CD14-positive monocyte (primary cell): ENCODE measurements around the gene FKBP4. TPM values are rescaled to one million over a fixed set of nuclear protein-coding genes. Genes with fewer than 3 reads are reported as not detected.

Experiments
- DNase-seq, 3 donors: peaks; one replicate each; pipeline ENCODE4 v3.0.0-alpha.2; 2011 to 2022
- H2AFZ ChIP-seq: 2 replicates; pipeline ENCODE4 v1.6.0; 2012; ENCODE audit warnings: mild to moderate bottlenecking, low read depth, low read length, inconsistent platforms; ENCODE audit not compliant: insufficient read depth, poor library complexity, severe bottlenecking
- H3K27ac ChIP-seq, 2 donors: 1 replicate in 1 of 2; 2 replicates in 1 of 2; pipeline ENCODE4 v1.5.1; 2012 to 2013; ENCODE audit warnings: low read length in 2 of 2, control low read depth in 1 of 2, inconsistent platforms in 1 of 2, low read depth in 1 of 2, mild to moderate bottlenecking in 1 of 2
- H3K27me3 ChIP-seq, 2 donors: one replicate each; pipeline versions ENCODE4 v1.6.0 to v1.6.1; 2011 to 2013; ENCODE audit warnings: low read length in 2 of 2; ENCODE audit not compliant: control insufficient read depth in 2 of 2, insufficient read depth in 2 of 2
- H3K36me3 ChIP-seq, 2 donors: replicated peaks in 1 of 2; 1 replicate in 1 of 2; 2 replicates in 1 of 2; pipeline versions ENCODE4 v1.5.1 to v1.6.1; 2012 to 2013; ENCODE audit warnings: low read length in 2 of 2, control low read depth in 1 of 2, inconsistent platforms in 1 of 2, mild to moderate bottlenecking in 1 of 2; ENCODE audit not compliant: insufficient read depth in 2 of 2, control insufficient read depth in 1 of 2
- H3K4me1 ChIP-seq, 2 donors: 1 replicate in 1 of 2; 2 replicates in 1 of 2; pipeline versions ENCODE4 v1.5.1 to v1.6.1; 2012 to 2013; ENCODE audit warnings: low read length in 2 of 2, control low read depth in 1 of 2, inconsistent platforms in 1 of 2, mild to moderate bottlenecking in 1 of 2, moderate library complexity in 1 of 2; ENCODE audit not compliant: insufficient read depth in 2 of 2, control insufficient read depth in 1 of 2
- H3K4me2 ChIP-seq: replicated peaks from 2 replicates; pipeline ENCODE3; 2012; ENCODE audit warnings: low read length, moderate library complexity, mild to moderate bottlenecking; ENCODE audit not compliant: poor library complexity, severe bottlenecking; ENCODE audit errors: extremely low read depth
- H3K4me3 ChIP-seq, 3 experiments: fragments of 200-600 bp in 1 of 3; sonication (generic) in 1 of 3; replicated peaks in 1 of 3; 1 replicate in 2 of 3; 2 replicates in 1 of 3; pipeline ENCODE4 v1.5.1; 2011 to 2013; ENCODE audit warnings: low read length in 3 of 3, mild to moderate bottlenecking in 3 of 3, control low read depth in 2 of 3, low read depth in 2 of 3, inconsistent platforms in 1 of 3, moderate library complexity in 1 of 3
- H3K79me2 ChIP-seq: 2 replicates; pipeline ENCODE4 v1.6.0; 2012; ENCODE audit warnings: mild to moderate bottlenecking, control low read depth, inconsistent platforms, low read length, moderate library complexity; ENCODE audit not compliant: insufficient read depth
- H3K9ac ChIP-seq: 2 replicates; pipeline ENCODE4 v1.6.0; 2017; ENCODE audit warnings: low read length, mild to moderate bottlenecking; ENCODE audit not compliant: insufficient read depth, poor library complexity, severe bottlenecking
- H3K9me3 ChIP-seq, 2 donors: replicated peaks in 1 of 2; 1 replicate in 1 of 2; 2 replicates in 1 of 2; pipeline versions ENCODE4 v1.5.1 to v1.6.1; 2012 to 2013; ENCODE audit warnings: low read length in 2 of 2, control low read depth in 1 of 2; ENCODE audit not compliant: control insufficient read depth in 1 of 2, insufficient read depth in 1 of 2
- H4K20me1 ChIP-seq: 2 replicates; pipeline ENCODE4 v1.6.0; 2012; ENCODE audit warnings: mild to moderate bottlenecking, low read length, control low read depth, moderate library complexity; ENCODE audit not compliant: insufficient read depth
- H3K27ac Mint-ChIP-seq, 7 donors: one replicate each; pipeline ENCODE4 v1.8.0; 2020; ENCODE audit warnings: mild to moderate bottlenecking in 7 of 7, mixed read lengths in 7 of 7, moderate library complexity in 6 of 7, inconsistent platforms in 2 of 7
- H3K27me3 Mint-ChIP-seq, 3 donors: one replicate each; pipeline ENCODE4 v1.8.0; 2021 to 2022; ENCODE audit warnings: low read depth in 3 of 3, mild to moderate bottlenecking in 3 of 3, mixed read lengths in 3 of 3, moderate library complexity in 3 of 3, inconsistent platforms in 1 of 3
- H3K36me3 Mint-ChIP-seq, 2 donors: one replicate each; pipeline ENCODE4 v1.8.0; 2020; ENCODE audit warnings: mixed read lengths in 2 of 2, inconsistent platforms in 1 of 2, mild to moderate bottlenecking in 1 of 2
- H3K4me1 Mint-ChIP-seq: one replicate; pipeline ENCODE4 v1.8.0; 2020; ENCODE audit warnings: mild to moderate bottlenecking, mixed read lengths
- H3K4me3 Mint-ChIP-seq, 2 donors: one replicate each; pipeline ENCODE4 v1.8.0; 2020; ENCODE audit warnings: mild to moderate bottlenecking in 2 of 2, mixed read lengths in 2 of 2, moderate library complexity in 1 of 2
- H3K9me3 Mint-ChIP-seq, 7 donors: one replicate each; pipeline ENCODE4 v1.8.0; 2020 to 2022; ENCODE audit warnings: mixed read lengths in 7 of 7, mild to moderate bottlenecking in 6 of 7, moderate library complexity in 6 of 7, inconsistent platforms in 2 of 7
- WGBS: methylation state at CpG from one replicate; pipeline ENCODE4 v1.1.5; 2013; ENCODE audit warnings: missing lambda C conversion rate; ENCODE audit not compliant: insufficient coverage; 5-methylcytosine and 5-hydroxymethylcytosine counted together
- intact Hi-C, 2 donors: fragments of 100-400 bp; cut with micrococcal nuclease; formaldehyde crosslinking; loops; one replicate each; pipeline versions ENCODE4 v1.15.0 to v1.15.1; 2023
- polyA plus RNA-seq, 3 donors: library from polyadenylated mRNA; depleted of rRNA in 1 of 3; unstranded in 2 of 3; stranded (reverse) in 1 of 3; fragments of 300-500 nt in 2 of 3; fragments of >200 nt in 1 of 3; fragmentation: Illumina TruSeq in 2 of 3; gene quantifications; 1 replicate in 2 of 3; 2 replicates in 1 of 3; pipeline ENCODE4 v1.2.3, GENCODE V29; 2012 to 2021
- TF ChIP-seq, protein P1 (sequence below): fragments of 200-600 bp; IDR thresholded peaks from one replicate; pipeline ENCODE4 v1.8.0; 2022; ENCODE audit warnings: antibody characterized with exemption, mild to moderate bottlenecking

FKBP4 gene
- polyA plus RNA-seq, 3 donors = 19.3 to 22.1 (median 20.1) TPM

DNA sequence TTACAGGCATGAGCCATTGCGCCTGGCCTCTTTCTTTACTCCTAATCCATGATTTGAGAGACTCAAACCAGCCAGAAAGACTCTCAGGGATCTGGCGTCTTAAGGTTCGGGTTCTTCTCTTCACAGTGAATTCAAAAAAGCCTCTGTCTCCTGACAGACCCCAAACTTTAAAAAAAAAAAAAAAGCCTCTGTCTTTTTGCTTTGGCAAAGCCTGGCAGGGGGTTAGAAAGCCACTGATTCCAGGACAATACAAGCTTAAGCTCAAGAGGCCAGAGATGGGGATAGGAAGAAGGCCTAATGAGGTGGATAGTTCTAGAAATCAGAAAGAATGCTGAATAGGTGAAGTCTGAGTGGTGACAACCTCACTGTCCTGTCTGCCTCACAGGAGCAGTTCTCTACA is 31.3 kb downstream of the FKBP4 start:
- TF ChIP-seq, protein P1, sequence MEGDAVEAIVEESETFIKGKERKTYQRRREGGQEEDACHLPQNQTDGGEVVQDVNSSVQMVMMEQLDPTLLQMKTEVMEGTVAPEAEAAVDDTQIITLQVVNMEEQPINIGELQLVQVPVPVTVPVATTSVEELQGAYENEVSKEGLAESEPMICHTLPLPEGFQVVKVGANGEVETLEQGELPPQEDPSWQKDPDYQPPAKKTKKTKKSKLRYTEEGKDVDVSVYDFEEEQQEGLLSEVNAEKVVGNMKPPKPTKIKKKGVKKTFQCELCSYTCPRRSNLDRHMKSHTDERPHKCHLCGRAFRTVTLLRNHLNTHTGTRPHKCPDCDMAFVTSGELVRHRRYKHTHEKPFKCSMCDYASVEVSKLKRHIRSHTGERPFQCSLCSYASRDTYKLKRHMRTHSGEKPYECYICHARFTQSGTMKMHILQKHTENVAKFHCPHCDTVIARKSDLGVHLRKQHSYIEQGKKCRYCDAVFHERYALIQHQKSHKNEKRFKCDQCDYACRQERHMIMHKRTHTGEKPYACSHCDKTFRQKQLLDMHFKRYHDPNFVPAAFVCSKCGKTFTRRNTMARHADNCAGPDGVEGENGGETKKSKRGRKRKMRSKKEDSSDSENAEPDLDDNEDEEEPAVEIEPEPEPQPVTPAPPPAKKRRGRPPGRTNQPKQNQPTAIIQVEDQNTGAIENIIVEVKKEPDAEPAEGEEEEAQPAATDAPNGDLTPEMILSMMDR = no peak
- intact Hi-C loops = no loop called here
- Histone ChIP-seq H3K79me2 (no peaks in the 10 kb centered on the region), H3K4me1 (no peaks in the 10 kb centered on the region), H3K36me3 (peaks cover 78 to 99% of the 10 kb centered on the region in 2 donors), H3K27ac (no peak overlapping the region), H3K4me3 (no peak overlapping the region), H3K9me3 (no peaks in the 10 kb centered on the region), H2AFZ (no peak overlapping the region), H3K4me2 (no peak overlapping the region), H3K9ac (no peak overlapping the region), H3K27me3 (no peaks in the 10 kb centered on the region), H4K20me1 (no peaks in the 10 kb centered on the region)
- WGBS = no CpG with 5 or more reads among the region's 3 CpGs
- Mint-ChIP-seq H3K36me3 (peaks cover 89 to 98% of the 10 kb centered on the region in 2 donors), H3K27me3 (no peaks in the 10 kb centered on the region), H3K27ac (no peak overlapping the region), H3K9me3 (no peaks in the 10 kb centered on the region), H3K4me1 (no peaks in the 10 kb centered on the region), H3K4me3 (no peak overlapping the region)
- DNase-seq = no peak

DNA sequence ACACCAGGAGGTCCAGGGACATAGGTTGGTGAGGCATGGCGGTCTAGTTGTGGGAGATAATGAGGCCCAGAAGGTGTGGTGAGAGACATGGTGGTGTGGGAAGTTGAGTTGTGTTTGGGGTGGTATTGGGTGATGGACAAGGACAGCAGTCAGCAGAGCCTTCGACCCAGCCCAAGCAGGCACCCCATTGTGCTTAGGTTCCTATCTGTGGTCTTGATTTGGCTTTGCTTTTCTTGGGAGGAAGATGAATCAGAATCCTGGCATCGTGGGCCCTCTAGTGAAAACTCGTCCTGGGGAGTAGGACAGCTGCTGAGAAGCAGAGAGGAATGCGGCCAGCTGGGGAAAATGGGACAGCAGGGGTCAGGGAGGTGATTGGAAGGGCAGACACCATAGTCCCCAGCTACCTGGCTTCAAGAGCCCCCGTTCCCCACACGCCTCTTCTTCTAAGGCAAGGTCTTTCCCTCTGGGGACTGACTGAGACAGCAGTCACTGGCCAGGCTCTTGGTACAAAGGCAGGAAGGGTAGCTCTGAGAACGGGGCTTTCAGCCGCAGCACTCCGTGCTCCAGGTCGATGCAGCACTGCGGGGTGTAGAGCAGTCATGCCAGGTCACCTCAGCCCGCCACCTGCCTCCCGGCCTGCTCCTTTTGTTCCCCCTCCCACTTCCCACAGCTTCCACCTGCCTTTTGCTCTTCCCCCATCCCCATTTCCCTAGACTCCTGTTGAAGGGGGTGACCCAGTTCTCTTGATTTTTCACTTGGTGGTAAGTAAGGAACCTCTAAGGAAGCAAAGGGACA is 32.1 kb downstream of the FKBP4 start:
- intact Hi-C loops = no loop called here
- H3K27ac Mint-ChIP-seq = peak overlapping the region in 2 of 7 donors; percentile 23 to 65
- H3K4me1 ChIP-seq = no peaks in the 10 kb centered on the region
- no peak overlapping the region for H2AFZ ChIP-seq
- H3K36me3 Mint-ChIP-seq = peaks cover 87 to 98% of the 10 kb centered on the region in 2 donors
- H4K20me1 ChIP-seq = no peaks in the 10 kb centered on the region
- no peak overlapping the region for H3K4me2 ChIP-seq
- H3K27me3 Mint-ChIP-seq = peaks cover 0 to 1% (median 0%) of the 10 kb centered on the region in 3 donors
- H3K79me2 ChIP-seq = no peaks in the 10 kb centered on the region
- no peak overlapping the region for H3K27ac ChIP-seq
- no peaks in the 10 kb centered on the region for H3K9me3 ChIP-seq
- peaks cover 70 to 99% of the 10 kb centered on the region in 2 donors for H3K36me3 ChIP-seq
- H3K9ac ChIP-seq = no peak overlapping the region
- H3K9me3 Mint-ChIP-seq = peaks cover 0 to 1% (median 0%) of the 10 kb centered on the region in 7 donors
- no peaks in the 10 kb centered on the region for H3K27me3 ChIP-seq
- TF ChIP-seq, protein P1 = no peak
- over 99% methylated on average over 10 of the region's 14 CpGs for WGBS
- H3K4me3 ChIP-seq = no peak overlapping the region
- no peaks in the 10 kb centered on the region for H3K4me1 Mint-ChIP-seq
- no peak for DNase-seq
- H3K4me3 Mint-ChIP-seq = no peak overlapping the region
